Stimulated activated CD8-positive, alpha-beta memory T cell treated with anti-CD3 and anti-CD28 coated beads, Interleukin-4, amount 100 ng/mL, for 48 hours (primary cell): Measurements from ENCODE around the gene SNX30.

Experiments used
- DNase-seq: peaks from one replicate; pipeline ENCODE4 v3.0.0-alpha.2; 2020

SNX30 gene

GRCh38 chr9:112833081-112833480, 82.5 kb downstream of the SNX30 start:
- DNase-seq = no peak

GRCh38 chr9:112836394-112836793, 85.8 kb downstream of the SNX30 start:
- DNase-seq = no peak

GRCh38 chr9:112838342-112838741, 87.8 kb downstream of the SNX30 start:
- no peak for DNase-seq

- no peak for DNase-seq
These were observed 88.8 kb downstream of the SNX30 start for GRCh38 chr9:112839331-112839730.

GRCh38 chr9:112841261-112841660, 90.7 kb downstream of the SNX30 start:
- no peak for DNase-seq

- no peak for DNase-seq
These were observed 92.0 kb downstream of the SNX30 start for GRCh38 chr9:112842555-112842954.

GRCh38 chr9:112844771-112845542, 94.4 kb downstream of the SNX30 start:
- DNase-seq = peak; percentile 90

GRCh38 chr9:112846528-112847488, 96.2 kb downstream of the SNX30 start:
- DNase-seq = no peak

GRCh38 chr9:112848316-112849151, 98.0 kb downstream of the SNX30 start:
- no peak for DNase-seq

GRCh38 chr9:112849363-112849922, 98.9 kb downstream of the SNX30 start:
- peak; percentile 32 for DNase-seq

- DNase-seq = no peak
These were observed 100.3 kb downstream of the SNX30 start for GRCh38 chr9:112850840-112851239.

- DNase-seq = no peak
These were observed 102.4 kb downstream of the SNX30 start for GRCh38 chr9:112852741-112853504.

GRCh38 chr9:112853882-112854585, 103.5 kb downstream of the SNX30 start:
- no peak for DNase-seq

GRCh38 chr9:112854657-112855056, 104.1 kb downstream of the SNX30 start:
- DNase-seq = no peak

GRCh38 chr9:112856200-112856599, 105.6 kb downstream of the SNX30 start:
- DNase-seq = no peak

- no peak for DNase-seq
These were observed 106.3 kb downstream of the SNX30 start for GRCh38 chr9:112856843-112857242.

GRCh38 chr9:112858005-112858404, 107.4 kb downstream of the SNX30 start:
- no peak for DNase-seq

- no peak for DNase-seq
These were observed 108.1 kb downstream of the SNX30 start for GRCh38 chr9:112858625-112859147.

- no peak for DNase-seq
These were observed 109.9 kb downstream of the SNX30 start for GRCh38 chr9:112860451-112860850.

- DNase-seq = no peak
These were observed 110.6 kb downstream of the SNX30 start for GRCh38 chr9:112861155-112861554.
